Mammary epithelial cell (primary cell): ENCODE measurements around the gene EIF4H.
"Not testable (repeated sequence)": the region's sequence is repeated elsewhere in the genome, so short reads cannot be mapped to it uniquely, and the experiment has no call there.

ENCODE experiments used
- CTCF ChIP-seq, 2 donors: IDR thresholded peaks in 1 of 2; conservative IDR thresholded peaks in 1 of 2; 2 replicates each; pipeline ENCODE4 v1.5.1; 2011 to 2012; ENCODE audit warnings: inconsistent platforms in 2 of 2, low read length in 2 of 2, mild to moderate bottlenecking in 2 of 2, control low read depth in 1 of 2, low read depth in 1 of 2; ENCODE audit not compliant: insufficient read depth in 1 of 2; ENCODE audit errors: extremely low read depth in 1 of 2
- EZH2 ChIP-seq: IDR thresholded peaks from 2 replicates; pipeline ENCODE4 v1.6.1; 2012; ENCODE audit warnings: low read length, inconsistent platforms, borderline replicate concordance

- not testable (repeated sequence) for TF ChIP-seq EZH2; CTCF (conservative IDR thresholded peaks at IDR 0.05 in 1 of 2, IDR thresholded peaks at IDR 0.05 in 1 of 2; ENCODE audit: extremely low read depth in 1 of 2, insufficient read depth in 1 of 2, low read depth in 1 of 2, low read length in 2 of 2)
Observed at GRCh38 chr7:74167324-74167723, 6.8 kb upstream of the EIF4H start.
